HepG2 (cell line): Measurements from ENCODE around the gene KIN. TPM values are rescaled to one million over a fixed set of nuclear protein-coding genes. Genes with fewer than 3 reads are reported as not detected.

Source experiments
- BHLHE40 ChIP-seq: IDR thresholded peaks from 2 replicates; pipeline ENCODE4 v1.6.1; 2011; ENCODE audit warnings: low read length, improper control_type of control experiment
- KDM2A ChIP-seq: sonication (generic); formaldehyde crosslinking; IDR thresholded peaks from 2 replicates; pipeline ENCODE4 v1.4.0; 2020; ENCODE audit warnings: low read depth, missing genetic modification reagents, borderline replicate concordance
- NR2F6 ChIP-seq, 2 experiments: IDR thresholded peaks; 2 replicates each; pipeline ENCODE4 v1.6.1; 2016; ENCODE audit warnings: antibody characterized with exemption in 1 of 2, mild to moderate bottlenecking in 1 of 2
- ZNF431 ChIP-seq: sonication (generic); formaldehyde crosslinking; IDR thresholded peaks from 2 replicates; pipeline ENCODE4 v1.9.0; 2022; ENCODE audit warnings: missing genetic modification reagents, low read depth, mild to moderate bottlenecking, borderline replicate concordance
- ZSCAN22 ChIP-seq: sonication (generic); formaldehyde crosslinking; IDR thresholded peaks from 2 replicates; pipeline ENCODE4 v1.4.0; 2020; ENCODE audit warnings: mild to moderate bottlenecking, missing genetic modification reagents
- polyA plus RNA-seq, 8 experiments: library from polyadenylated mRNA; depleted of rRNA in 3 of 8; stranded (reverse) in 7 of 8; unstranded in 1 of 8; fragments of >200 nt; fragmentation: Illumina TruSeq in 4 of 8; extraction: Trizol in 4 of 8; gene quantifications; 2 replicates each; pipeline versions ENCODE4 v1.2.1 to v1.2.3, GENCODE V29; 2011 to 2016; ENCODE audit warnings: low read depth in 4 of 8, missing spikeins in 1 of 8, mixed read lengths in 1 of 8; ENCODE audit not compliant: insufficient read depth in 1 of 8
- total RNA-seq, 5 experiments: library from RNA; depleted of rRNA; stranded (reverse); fragments of >200 nt; fragmentation: Illumina TruSeq; extraction: Trizol; gene quantifications; 2 replicates each; pipeline ENCODE4 v1.2.3, GENCODE V29; 2016; ENCODE audit warnings: low read depth in 1 of 5
- TF ChIP-seq, protein P1 (sequence below): sonication (generic); formaldehyde crosslinking; IDR thresholded peaks from 2 replicates; pipeline ENCODE4 v1.4.0; 2020; ENCODE audit warnings: missing genetic modification reagents, borderline replicate concordance
- TF ChIP-seq, protein P2 (sequence below): sonication (generic); formaldehyde crosslinking; IDR thresholded peaks from one replicate; pipeline ENCODE4 v1.5.1; 2020; ENCODE audit warnings: mild to moderate bottlenecking, missing genetic modification reagents; ENCODE audit errors: not compliant biosample characterization
- TF ChIP-seq, protein P3 (sequence below): sonication (generic); formaldehyde crosslinking; IDR thresholded peaks from 2 replicates; pipeline ENCODE4 v1.4.0; 2020; ENCODE audit warnings: missing genetic modification reagents
- TF ChIP-seq, protein P4 (sequence below): sonication (generic); formaldehyde crosslinking; IDR thresholded peaks from 2 replicates; pipeline ENCODE4 v1.9.0; 2021; ENCODE audit warnings: missing genetic modification reagents, borderline replicate concordance
- TF ChIP-seq, protein P5 (sequence below): sonication (generic); formaldehyde crosslinking; IDR thresholded peaks from 2 replicates; pipeline ENCODE4 v1.4.0; 2020; ENCODE audit warnings: missing genetic modification reagents

The KIN gene
- total and polyA plus RNA-seq, 2 of the 13 experiments (the other 11 are each of a cell fraction or from before 2014, with no cell fraction given) = 4.9 to 23.2 TPM

DNA sequence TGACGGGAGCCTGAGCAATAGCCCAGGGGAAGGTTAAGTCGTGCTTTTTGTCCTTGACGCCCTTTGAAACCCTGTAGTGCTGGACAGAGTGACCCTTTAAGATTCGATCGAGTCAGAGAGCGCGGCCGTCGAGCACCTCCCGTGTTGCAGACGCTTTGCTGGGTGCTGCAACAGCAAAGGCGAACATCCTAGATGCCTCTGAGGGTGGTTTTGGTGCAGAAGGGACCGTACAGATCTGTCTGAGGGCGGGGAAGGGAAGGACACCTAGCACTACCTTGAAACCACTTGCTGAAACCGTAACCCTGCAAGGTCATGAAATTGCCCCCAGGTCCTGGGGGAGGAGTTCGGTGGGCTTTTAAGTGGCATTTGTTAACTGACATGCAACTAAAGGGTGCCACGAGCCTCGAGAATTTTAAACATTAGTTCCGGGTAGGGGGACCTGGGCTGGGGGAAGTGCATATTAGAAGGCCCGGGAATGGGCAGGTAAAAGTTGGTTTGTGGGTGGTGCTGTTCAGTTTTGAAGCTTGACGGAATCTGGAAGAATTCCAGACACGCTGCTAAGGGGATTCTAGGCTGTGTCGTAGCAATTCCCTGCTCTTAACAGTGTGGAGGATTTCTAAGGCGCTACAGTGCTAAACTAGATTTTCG lies 970 bp upstream of the KIN start (continued):
- TF ChIP-seq BHLHE40 (no peak), ZSCAN22 (CRISPR knock-in tag) (no peak), KDM2A (CRISPR knock-in tag) (no peak), ZNF431 (CRISPR knock-in tag) (no peak), NR2F6 (IDR thresholded peaks at IDR 0.05) (peak; percentile 9; the same call in 1 of the 2 replicates), NR2F6 (CRISPR knock-in tag; IDR thresholded peaks at IDR 0.05) (no peak)
- TF ChIP-seq, protein P1, sequence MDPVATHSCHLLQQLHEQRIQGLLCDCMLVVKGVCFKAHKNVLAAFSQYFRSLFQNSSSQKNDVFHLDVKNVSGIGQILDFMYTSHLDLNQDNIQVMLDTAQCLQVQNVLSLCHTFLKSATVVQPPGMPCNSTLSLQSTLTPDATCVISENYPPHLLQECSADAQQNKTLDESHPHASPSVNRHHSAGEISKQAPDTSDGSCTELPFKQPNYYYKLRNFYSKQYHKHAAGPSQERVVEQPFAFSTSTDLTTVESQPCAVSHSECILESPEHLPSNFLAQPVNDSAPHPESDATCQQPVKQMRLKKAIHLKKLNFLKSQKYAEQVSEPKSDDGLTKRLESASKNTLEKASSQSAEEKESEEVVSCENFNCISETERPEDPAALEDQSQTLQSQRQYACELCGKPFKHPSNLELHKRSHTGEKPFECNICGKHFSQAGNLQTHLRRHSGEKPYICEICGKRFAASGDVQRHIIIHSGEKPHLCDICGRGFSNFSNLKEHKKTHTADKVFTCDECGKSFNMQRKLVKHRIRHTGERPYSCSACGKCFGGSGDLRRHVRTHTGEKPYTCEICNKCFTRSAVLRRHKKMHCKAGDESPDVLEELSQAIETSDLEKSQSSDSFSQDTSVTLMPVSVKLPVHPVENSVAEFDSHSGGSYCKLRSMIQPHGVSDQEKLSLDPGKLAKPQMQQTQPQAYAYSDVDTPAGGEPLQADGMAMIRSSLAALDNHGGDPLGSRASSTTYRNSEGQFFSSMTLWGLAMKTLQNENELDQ = no peak
- TF ChIP-seq, protein P2, sequence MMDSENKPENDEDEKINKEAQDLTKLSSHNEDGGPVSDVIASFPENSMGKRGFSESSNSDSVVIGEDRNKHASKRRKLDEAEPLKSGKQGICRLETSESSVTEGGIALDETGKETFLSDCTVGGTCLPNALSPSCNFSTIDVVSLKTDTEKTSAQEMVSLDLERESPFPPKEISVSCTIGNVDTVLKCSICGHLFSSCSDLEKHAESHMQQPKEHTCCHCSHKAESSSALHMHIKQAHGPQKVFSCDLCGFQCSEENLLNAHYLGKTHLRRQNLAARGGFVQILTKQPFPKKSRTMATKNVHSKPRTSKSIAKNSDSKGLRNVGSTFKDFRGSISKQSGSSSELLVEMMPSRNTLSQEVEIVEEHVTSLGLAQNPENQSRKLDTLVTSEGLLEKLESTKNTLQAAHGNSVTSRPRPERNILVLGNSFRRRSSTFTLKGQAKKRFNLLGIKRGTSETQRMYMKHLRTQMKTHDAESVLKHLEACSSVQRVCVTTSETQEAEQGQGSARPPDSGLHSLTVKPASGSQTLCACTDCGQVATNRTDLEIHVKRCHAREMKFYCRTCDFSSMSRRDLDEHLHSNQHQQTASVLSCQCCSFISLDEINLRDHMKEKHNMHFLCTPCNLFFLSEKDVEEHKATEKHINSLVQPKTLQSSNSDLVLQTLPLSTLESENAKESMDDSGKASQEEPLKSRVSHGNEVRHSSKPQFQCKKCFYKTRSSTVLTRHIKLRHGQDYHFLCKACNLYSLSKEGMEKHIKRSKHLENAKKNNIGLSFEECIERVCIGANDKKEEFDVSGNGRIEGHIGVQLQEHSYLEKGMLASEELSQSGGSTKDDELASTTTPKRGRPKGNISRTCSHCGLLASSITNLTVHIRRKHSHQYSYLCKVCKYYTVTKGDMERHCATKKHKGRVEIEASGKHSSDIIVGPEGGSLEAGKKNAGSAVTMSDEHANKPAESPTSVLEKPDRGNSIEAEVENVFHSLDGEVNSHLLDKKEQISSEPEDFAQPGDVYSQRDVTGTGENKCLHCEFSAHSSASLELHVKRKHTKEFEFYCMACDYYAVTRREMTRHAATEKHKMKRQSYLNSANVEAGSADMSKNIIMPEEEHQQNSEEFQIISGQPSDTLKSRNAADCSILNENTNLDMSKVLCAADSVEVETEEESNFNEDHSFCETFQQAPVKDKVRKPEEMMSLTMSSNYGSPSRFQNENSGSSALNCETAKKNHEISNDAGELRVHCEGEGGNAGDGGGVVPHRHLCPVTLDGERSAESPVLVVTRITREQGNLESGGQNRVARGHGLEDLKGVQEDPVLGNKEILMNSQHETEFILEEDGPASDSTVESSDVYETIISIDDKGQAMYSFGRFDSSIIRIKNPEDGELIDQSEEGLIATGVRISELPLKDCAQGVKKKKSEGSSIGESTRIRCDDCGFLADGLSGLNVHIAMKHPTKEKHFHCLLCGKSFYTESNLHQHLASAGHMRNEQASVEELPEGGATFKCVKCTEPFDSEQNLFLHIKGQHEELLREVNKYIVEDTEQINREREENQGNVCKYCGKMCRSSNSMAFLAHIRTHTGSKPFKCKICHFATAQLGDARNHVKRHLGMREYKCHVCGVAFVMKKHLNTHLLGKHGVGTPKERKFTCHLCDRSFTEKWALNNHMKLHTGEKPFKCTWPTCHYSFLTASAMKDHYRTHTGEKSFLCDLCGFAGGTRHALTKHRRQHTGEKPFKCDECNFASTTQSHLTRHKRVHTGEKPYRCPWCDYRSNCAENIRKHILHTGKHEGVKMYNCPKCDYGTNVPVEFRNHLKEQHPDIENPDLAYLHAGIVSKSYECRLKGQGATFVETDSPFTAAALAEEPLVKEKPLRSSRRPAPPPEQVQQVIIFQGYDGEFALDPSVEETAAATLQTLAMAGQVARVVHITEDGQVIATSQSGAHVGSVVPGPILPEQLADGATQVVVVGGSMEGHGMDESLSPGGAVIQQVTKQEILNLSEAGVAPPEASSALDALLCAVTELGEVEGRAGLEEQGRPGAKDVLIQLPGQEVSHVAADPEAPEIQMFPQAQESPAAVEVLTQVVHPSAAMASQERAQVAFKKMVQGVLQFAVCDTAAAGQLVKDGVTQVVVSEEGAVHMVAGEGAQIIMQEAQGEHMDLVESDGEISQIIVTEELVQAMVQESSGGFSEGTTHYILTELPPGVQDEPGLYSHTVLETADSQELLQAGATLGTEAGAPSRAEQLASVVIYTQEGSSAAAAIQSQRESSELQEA (CRISPR knock-in tag) = peak; percentile 29
- TF ChIP-seq, protein P3, sequence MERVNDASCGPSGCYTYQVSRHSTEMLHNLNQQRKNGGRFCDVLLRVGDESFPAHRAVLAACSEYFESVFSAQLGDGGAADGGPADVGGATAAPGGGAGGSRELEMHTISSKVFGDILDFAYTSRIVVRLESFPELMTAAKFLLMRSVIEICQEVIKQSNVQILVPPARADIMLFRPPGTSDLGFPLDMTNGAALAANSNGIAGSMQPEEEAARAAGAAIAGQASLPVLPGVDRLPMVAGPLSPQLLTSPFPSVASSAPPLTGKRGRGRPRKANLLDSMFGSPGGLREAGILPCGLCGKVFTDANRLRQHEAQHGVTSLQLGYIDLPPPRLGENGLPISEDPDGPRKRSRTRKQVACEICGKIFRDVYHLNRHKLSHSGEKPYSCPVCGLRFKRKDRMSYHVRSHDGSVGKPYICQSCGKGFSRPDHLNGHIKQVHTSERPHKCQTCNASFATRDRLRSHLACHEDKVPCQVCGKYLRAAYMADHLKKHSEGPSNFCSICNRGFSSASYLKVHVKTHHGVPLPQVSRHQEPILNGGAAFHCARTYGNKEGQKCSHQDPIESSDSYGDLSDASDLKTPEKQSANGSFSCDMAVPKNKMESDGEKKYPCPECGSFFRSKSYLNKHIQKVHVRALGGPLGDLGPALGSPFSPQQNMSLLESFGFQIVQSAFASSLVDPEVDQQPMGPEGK (CRISPR knock-in tag) = 0 out of 2 replicates have a peak, but pooled peaks have one; percentile 9
- TF ChIP-seq, protein P4, sequence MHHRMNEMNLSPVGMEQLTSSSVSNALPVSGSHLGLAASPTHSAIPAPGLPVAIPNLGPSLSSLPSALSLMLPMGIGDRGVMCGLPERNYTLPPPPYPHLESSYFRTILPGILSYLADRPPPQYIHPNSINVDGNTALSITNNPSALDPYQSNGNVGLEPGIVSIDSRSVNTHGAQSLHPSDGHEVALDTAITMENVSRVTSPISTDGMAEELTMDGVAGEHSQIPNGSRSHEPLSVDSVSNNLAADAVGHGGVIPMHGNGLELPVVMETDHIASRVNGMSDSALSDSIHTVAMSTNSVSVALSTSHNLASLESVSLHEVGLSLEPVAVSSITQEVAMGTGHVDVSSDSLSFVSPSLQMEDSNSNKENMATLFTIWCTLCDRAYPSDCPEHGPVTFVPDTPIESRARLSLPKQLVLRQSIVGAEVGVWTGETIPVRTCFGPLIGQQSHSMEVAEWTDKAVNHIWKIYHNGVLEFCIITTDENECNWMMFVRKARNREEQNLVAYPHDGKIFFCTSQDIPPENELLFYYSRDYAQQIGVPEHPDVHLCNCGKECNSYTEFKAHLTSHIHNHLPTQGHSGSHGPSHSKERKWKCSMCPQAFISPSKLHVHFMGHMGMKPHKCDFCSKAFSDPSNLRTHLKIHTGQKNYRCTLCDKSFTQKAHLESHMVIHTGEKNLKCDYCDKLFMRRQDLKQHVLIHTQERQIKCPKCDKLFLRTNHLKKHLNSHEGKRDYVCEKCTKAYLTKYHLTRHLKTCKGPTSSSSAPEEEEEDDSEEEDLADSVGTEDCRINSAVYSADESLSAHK (CRISPR knock-in tag) = no peak
- TF ChIP-seq, protein P5, sequence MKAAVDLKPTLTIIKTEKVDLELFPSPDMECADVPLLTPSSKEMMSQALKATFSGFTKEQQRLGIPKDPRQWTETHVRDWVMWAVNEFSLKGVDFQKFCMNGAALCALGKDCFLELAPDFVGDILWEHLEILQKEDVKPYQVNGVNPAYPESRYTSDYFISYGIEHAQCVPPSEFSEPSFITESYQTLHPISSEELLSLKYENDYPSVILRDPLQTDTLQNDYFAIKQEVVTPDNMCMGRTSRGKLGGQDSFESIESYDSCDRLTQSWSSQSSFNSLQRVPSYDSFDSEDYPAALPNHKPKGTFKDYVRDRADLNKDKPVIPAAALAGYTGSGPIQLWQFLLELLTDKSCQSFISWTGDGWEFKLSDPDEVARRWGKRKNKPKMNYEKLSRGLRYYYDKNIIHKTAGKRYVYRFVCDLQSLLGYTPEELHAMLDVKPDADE (CRISPR knock-in tag) = no peak
